Esophagus (tissue), 2 donors: Measurements from ENCODE around the gene MRPL38. TPM values are rescaled to one million over a fixed set of nuclear protein-coding genes. Genes with fewer than 3 reads are reported as not detected.

ENCODE experiments used
- H3K27ac ChIP-seq, 2 donors: one replicate each; pipeline ENCODE4 v1.5.1; 2013; ENCODE audit warnings: low read depth in 2 of 2, mild to moderate bottlenecking in 2 of 2, inconsistent platforms in 1 of 2, low read length in 1 of 2, moderate library complexity in 1 of 2
- H3K27me3 ChIP-seq, 2 donors: one replicate each; pipeline ENCODE4 v1.6.1; 2013; ENCODE audit warnings: low read length in 2 of 2, control low read depth in 1 of 2, mild to moderate bottlenecking in 1 of 2; ENCODE audit not compliant: insufficient read depth in 2 of 2, control insufficient read depth in 1 of 2
- H3K36me3 ChIP-seq, 2 donors: one replicate each; pipeline ENCODE4 v1.6.1; 2013; ENCODE audit warnings: low read length in 1 of 2; ENCODE audit not compliant: control insufficient read depth in 2 of 2, insufficient read depth in 2 of 2
- H3K4me1 ChIP-seq, 2 donors: one replicate each; pipeline ENCODE4 v1.6.1; 2013; ENCODE audit warnings: low read length in 1 of 2; ENCODE audit not compliant: control insufficient read depth in 2 of 2, insufficient read depth in 2 of 2
- H3K4me3 ChIP-seq, 2 donors: one replicate each; pipeline ENCODE4 v1.5.1; 2013; ENCODE audit warnings: low read length in 2 of 2, mild to moderate bottlenecking in 2 of 2, low read depth in 1 of 2, moderate library complexity in 1 of 2
- H3K9me3 ChIP-seq, 2 donors: one replicate each; pipeline ENCODE4 v1.6.1; 2013; ENCODE audit warnings: mild to moderate bottlenecking in 2 of 2, low read depth in 1 of 2, low read length in 1 of 2, moderate library complexity in 1 of 2; ENCODE audit not compliant: control insufficient read depth in 2 of 2, insufficient read depth in 1 of 2
- WGBS, 2 donors: extraction: QIAGEN DNeasy Blood & Tissue Kit; methylation state at CpG; one replicate each; pipeline ENCODE4 v1.1.7; 2013; 5-methylcytosine and 5-hydroxymethylcytosine counted together
- polyA plus RNA-seq, 2 donors: library from polyadenylated mRNA; stranded (reverse); fragments of 200-250 nt; gene quantifications; one replicate each; pipeline ENCODE4 v1.2.3, GENCODE V29; 2013
- donor health status: healthy with polysubstance abuse.
- donor health status: Bipolar disorder and iron deficiency.

Gene MRPL38
- polyA plus RNA-seq, 2 donors: 51.7 to 65.8 TPM

GRCh38 chr17:75921596-75921995 is 16.9 kb upstream of the MRPL38 start:
- Histone ChIP-seq H3K36me3 (peaks cover 0 to 47% of the 10 kb centered on the region in 2 donors), H3K4me3 (no peak overlapping the region)
- WGBS, 2 donors: 95 to 97% methylated on average over 13 to 15 of the region's 15 CpGs

GRCh38 chr17:75920045-75920560 is 15.4 kb upstream of the MRPL38 start:
- no peaks in the 10 kb centered on the region for H3K9me3 ChIP-seq
- no peak overlapping the region for H3K4me3 ChIP-seq
- no peak overlapping the region for H3K27ac ChIP-seq
- WGBS, 2 donors: 87 to 91% methylated on average over 11 of the region's 11 CpGs
- no peaks in the 10 kb centered on the region for H3K27me3 ChIP-seq
- H3K36me3 ChIP-seq: peaks cover 0 to 44% of the 10 kb centered on the region in 2 donors
- peaks cover 0 to 9% of the 10 kb centered on the region in 2 donors for H3K4me1 ChIP-seq

More at GRCh38 chr17:75921596-75921995, 16.9 kb upstream of the MRPL38 start:
- H3K27me3 ChIP-seq: no peaks in the 10 kb centered on the region
- H3K4me1 ChIP-seq: peaks cover 0 to 14% of the 10 kb centered on the region in 2 donors
- no peaks in the 10 kb centered on the region for H3K9me3 ChIP-seq
- no peak overlapping the region for H3K27ac ChIP-seq

- peaks cover 0 to 41% of the 10 kb centered on the region in 2 donors for H3K36me3 ChIP-seq
- WGBS, 2 donors: 93 to 95% methylated on average over 22 of the region's 22 CpGs
- H3K4me1 ChIP-seq: peaks cover 0 to 9% of the 10 kb centered on the region in 2 donors
Observed at GRCh38 chr17:75919611-75920010, 14.9 kb upstream of the MRPL38 start.

GRCh38 chr17:75917917-75918445 is 13.3 kb upstream of the MRPL38 start:
- WGBS, 2 donors: 94 to 96% methylated on average over 31 of the region's 31 CpGs
- peaks cover 0 to 35% of the 10 kb centered on the region in 2 donors for H3K36me3 ChIP-seq
- H3K4me1 ChIP-seq: peaks cover 0 to 4% of the 10 kb centered on the region in 2 donors

More at GRCh38 chr17:75919611-75920010, 14.9 kb upstream of the MRPL38 start:
- H3K4me3 ChIP-seq: no peak overlapping the region
- no peak overlapping the region for H3K27ac ChIP-seq
- no peaks in the 10 kb centered on the region for H3K27me3 ChIP-seq
- H3K9me3 ChIP-seq: no peaks in the 10 kb centered on the region

GRCh38 chr17:75917141-75917916 is 12.6 kb upstream of the MRPL38 start:
- Histone ChIP-seq H3K4me1 (peaks cover 0 to 2% of the 10 kb centered on the region in 2 donors), H3K4me3 (no peak overlapping the region), H3K27ac (no peak overlapping the region), H3K27me3 (no peaks in the 10 kb centered on the region), H3K9me3 (no peaks in the 10 kb centered on the region), H3K36me3 (peaks cover 0 to 29% of the 10 kb centered on the region in 2 donors)
- WGBS, 2 donors: 90 to 94% methylated on average over 16 to 22 of the region's 23 CpGs

More at GRCh38 chr17:75917917-75918445, 13.3 kb upstream of the MRPL38 start:
- no peaks in the 10 kb centered on the region for H3K27me3 ChIP-seq
- no peak overlapping the region for H3K4me3 ChIP-seq
- no peak overlapping the region for H3K27ac ChIP-seq
- no peaks in the 10 kb centered on the region for H3K9me3 ChIP-seq

GRCh38 chr17:75915268-75915667 is 10.6 kb upstream of the MRPL38 start:
- Histone ChIP-seq H3K4me1 (peaks cover 0 to 7% of the 10 kb centered on the region in 2 donors), H3K4me3 (no peak overlapping the region), H3K27me3 (no peaks in the 10 kb centered on the region), H3K27ac (peak overlapping the region in 1 of 2 donors; percentile 8), H3K36me3 (peaks cover 0 to 29% of the 10 kb centered on the region in 2 donors), H3K9me3 (no peaks in the 10 kb centered on the region)
- 87 to 89% methylated on average over 8 of the region's 8 CpGs for WGBS, 2 donors

- Histone ChIP-seq H3K4me1 (peaks cover 0 to 12% of the 10 kb centered on the region in 2 donors), H3K4me3 (no peak overlapping the region), H3K27ac (peak overlapping the region in 1 of 2 donors; percentile 8), H3K27me3 (no peaks in the 10 kb centered on the region), H3K36me3 (peaks cover 0 to 24% of the 10 kb centered on the region in 2 donors), H3K9me3 (no peaks in the 10 kb centered on the region)
- WGBS, 2 donors: 88 to 91% methylated on average over 34 of the region's 34 CpGs
Observed at GRCh38 chr17:75914643-75915267, 10.1 kb upstream of the MRPL38 start.

- H3K4me3 ChIP-seq: no peak overlapping the region
- peak overlapping the region in 1 of 2 donors; percentile 39 for H3K27ac ChIP-seq
- peaks cover 0 to 16% of the 10 kb centered on the region in 2 donors for H3K4me1 ChIP-seq
- 92% methylated on average over 32 of the region's 32 CpGs for WGBS, 2 donors
- peaks cover 0 to 18% of the 10 kb centered on the region in 2 donors for H3K36me3 ChIP-seq
- no peaks in the 10 kb centered on the region for H3K27me3 ChIP-seq
- H3K9me3 ChIP-seq: no peaks in the 10 kb centered on the region
Observed at GRCh38 chr17:75913537-75914210, 9.0 kb upstream of the MRPL38 start.

GRCh38 chr17:75910699-75911098 is 6.0 kb upstream of the MRPL38 start:
- H3K36me3 ChIP-seq: peaks cover 0 to 7% of the 10 kb centered on the region in 2 donors
- H3K27ac ChIP-seq: peak overlapping the region; percentile 67 to 83
- no peaks in the 10 kb centered on the region for H3K9me3 ChIP-seq
- WGBS, 2 donors: 60 to 67% methylated on average over 6 of the region's 6 CpGs
- H3K27me3 ChIP-seq: no peaks in the 10 kb centered on the region
- H3K4me3 ChIP-seq: no peak overlapping the region
- peaks cover 2 to 17% of the 10 kb centered on the region in 2 donors for H3K4me1 ChIP-seq
